ENCODE results near the gene EPHA5.

GRCh38 chr4:65658117-65658516, 12.2 kb downstream of the EPHA5 start:
- TF ChIP-seq POLR2A (IDR thresholded peaks at IDR 0.05; ENCODE audit: low read depth, low read length) (no peak), TAF1 (IDR thresholded peaks at IDR 0.05; ENCODE audit: low read depth, low read length) (no peak), SPI1 (IDR thresholded peaks at IDR 0.05; ENCODE audit: low read depth, low read length) (no peak), POLR2AphosphoS5 (IDR thresholded peaks at IDR 0.05; ENCODE audit: low read depth, low read length) (no peak)

Measured in GM12891 (cell line).